H1 (cell line): Measurements from ENCODE around the gene LHFPL6.

ENCODE experiments used
- POLR2A ChIP-seq, 2 experiments: IDR thresholded peaks; 1 replicate in 1 of 2; 2 replicates in 1 of 2; pipeline ENCODE4 v1.6.1; 2011; ENCODE audit warnings: low read depth in 2 of 2, low read length in 2 of 2, mild to moderate bottlenecking in 2 of 2; ENCODE audit errors: control extremely low read depth in 1 of 2
- SP4 ChIP-seq: IDR thresholded peaks from 2 replicates; pipeline ENCODE4 v1.6.1; 2012; ENCODE audit warnings: low read length, inconsistent platforms

DNA sequence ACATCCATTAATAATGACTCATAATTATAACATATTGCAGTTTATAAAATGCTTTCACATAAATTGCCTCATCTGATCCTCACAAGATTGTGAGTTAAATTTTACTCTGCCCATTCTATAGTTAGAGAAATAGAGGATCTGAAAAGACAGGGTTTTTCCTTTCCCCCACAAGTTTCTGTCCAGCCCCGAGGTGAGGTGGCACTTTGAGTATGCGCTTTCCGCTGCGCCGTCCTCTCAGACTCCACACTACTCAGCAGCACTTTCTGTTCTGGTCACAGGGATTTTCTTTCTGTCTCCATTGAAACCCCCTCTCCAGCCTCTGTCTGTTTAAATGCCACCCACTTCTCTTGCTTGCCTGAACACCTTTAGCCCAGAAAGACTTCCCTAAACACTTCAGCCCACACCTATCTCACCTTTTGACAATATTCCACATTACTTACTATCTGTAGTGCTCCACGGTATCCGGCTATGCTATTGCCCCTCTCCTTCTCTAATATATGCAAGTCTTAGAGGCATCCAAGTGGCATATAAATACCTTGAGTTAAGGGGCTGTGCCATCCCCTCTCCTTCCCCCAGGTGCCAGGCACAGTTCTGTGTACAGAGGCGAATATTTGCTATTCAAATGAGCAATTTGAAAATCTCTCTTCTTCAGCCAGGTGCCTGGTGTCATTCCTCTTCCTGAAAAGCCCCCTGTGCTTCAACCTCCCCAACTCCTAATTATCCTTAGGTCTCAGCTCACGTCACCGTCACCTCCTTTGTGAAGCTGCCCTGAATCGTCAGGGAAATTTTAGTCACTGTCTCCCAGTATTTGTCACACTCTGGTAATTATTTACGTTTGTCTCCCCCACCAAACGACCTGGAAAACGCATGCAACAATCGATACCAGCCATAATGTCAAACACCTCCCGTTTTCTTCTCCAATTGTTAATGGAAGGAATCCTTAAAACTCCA, 296.1 kb downstream of the LHFPL6 start:
- TF ChIP-seq POLR2A (IDR thresholded peaks at IDR 0.05; ENCODE audit: control extremely low read depth in 1 of 2, low read depth in 2 of 2, low read length in 2 of 2), result no peak
- no peak for TF ChIP-seq SP4
